ENCODE data around the gene PLA2G4A.

PLA2G4A gene

DNA sequence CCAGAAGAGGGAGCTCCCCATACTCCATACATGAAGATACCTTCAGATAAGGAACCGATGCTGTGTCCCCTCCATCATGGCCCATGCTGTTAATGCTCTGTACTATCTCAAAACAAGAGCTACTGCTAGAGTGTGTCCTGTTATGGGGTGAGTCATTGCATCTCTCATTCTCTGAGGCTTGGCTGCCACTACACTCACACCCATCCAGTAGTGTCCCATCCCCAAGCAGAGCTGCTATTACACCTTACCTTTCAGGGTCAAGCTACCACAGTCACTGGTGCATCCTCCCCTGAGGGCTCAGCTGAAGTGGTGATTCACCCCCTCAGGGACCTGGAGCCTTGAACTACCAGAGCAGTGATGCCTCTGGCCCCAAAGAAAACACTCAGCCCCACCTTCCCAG lies 198.5 kb downstream of the PLA2G4A start:
- DNase-seq (ENCODE audit: low spot score): no peak

DNA sequence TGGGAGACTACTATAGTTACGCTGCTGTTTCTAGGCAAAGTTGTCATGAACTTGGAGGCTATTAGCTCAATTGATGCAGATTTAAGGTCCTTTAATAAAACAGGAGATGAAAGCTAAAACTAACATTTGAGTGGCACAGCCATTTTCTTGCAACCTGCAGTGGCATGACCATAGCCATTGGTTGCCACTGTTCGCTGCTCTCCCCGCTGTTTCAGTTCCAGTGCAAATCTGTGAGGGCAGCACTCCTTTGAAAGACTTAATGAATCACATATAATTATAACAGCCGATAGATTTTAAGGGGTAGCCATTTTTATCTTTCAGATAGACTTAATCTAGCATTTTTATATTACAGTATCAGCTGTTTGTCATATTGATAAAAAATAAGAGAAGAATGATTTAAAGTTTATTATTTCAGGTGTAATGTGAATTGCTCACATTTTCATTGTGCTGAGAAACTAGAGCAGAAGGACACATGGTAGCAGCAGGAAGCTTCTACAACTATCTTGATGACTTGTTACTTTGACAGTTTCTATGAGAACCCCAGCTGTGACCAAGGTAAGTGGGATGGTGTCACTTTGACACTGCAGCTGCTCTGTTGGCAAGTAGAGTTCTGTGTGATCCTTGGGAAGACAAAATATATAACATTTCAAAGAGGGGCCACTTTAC lies 203.7 kb downstream of the PLA2G4A start:
- no peak for DNase-seq (ENCODE audit: low spot score)

DNA sequence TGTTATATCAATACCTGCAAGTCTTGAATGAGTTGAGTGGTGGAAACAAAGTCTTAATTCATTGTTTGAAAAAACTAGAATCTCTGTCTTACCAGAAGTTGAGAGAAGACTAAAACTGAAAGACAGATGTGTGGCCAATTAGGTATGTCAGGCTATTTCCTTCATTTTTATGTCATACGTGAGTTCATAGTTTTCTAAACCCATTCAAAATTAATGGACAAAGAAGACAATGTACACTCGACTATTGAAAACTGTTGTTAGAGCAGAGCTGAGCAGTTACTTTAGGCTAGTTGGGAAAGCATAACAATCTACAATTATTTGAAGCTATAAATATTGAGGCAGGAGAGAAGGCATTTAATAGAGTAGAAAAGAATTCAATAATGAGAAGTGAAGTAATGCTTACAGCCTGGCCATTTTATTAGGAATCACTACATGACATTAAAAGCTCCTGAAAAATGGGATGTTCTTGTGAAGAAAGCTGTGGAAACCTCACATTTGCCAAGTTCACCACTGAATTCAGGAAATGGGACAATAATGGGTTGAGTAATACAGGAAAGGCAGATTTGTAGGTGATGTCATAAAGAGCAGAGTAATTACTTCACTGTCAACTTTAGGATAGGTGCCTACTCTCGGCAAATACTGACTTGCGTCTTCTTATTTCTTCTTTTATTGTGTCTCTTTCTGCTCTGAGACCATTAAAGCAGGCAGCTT lies 204.4 kb downstream of the PLA2G4A start:
- DNase-seq (ENCODE audit: low spot score): no peak

DNA sequence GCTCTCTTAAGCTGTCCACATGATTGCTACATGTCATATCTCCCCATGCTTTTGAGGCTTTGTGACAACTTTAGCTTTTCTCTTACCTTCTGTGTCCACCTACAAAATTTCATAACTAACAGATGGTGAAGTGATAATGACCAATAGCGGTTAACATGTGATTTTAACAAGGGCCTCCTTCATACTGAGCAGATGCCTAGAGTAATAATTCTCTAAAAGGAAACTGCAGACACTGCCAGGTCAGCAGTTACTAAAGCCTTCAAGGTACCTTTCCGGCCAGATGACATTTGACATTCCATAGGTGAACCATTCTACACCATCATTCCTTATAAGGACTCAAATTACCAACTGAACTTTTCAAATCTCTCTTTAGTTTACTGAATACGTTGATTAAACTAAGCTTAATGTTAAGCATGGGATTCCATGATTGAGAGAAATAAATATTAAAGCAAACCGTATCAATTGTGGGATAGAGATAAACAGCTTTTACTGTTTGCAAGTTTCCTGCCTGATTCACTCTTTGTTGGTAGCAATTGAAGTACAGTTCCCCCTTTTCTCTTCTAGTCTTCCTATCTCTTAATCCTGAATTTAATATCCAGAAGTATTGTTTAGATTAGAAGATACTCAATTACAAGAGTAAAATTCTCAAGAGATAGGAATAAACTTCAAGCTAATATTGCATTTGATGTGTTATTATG lies 205.1 kb downstream of the PLA2G4A start:
- no peak for DNase-seq (ENCODE audit: low spot score)

DNA sequence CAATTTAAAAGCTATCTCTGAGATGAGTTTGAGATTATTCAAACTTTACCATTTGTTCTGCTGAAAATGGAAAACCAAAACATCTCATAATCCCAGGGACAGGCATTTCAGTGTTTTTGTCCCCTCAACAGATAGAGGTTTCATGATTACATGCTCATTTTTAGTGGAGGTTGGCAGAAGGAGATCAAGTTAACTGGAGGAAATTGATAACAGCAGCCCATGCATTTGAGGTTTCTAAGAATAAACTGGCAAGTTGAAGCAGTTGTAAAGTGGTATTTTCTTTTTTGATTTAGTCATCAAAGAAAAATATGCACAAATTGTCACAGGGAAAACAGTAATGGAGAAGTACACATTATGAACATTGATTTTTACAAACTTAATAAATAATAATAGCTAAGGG lies 205.8 kb downstream of the PLA2G4A start:
- DNase-seq (ENCODE audit: low spot score): no peak

DNA sequence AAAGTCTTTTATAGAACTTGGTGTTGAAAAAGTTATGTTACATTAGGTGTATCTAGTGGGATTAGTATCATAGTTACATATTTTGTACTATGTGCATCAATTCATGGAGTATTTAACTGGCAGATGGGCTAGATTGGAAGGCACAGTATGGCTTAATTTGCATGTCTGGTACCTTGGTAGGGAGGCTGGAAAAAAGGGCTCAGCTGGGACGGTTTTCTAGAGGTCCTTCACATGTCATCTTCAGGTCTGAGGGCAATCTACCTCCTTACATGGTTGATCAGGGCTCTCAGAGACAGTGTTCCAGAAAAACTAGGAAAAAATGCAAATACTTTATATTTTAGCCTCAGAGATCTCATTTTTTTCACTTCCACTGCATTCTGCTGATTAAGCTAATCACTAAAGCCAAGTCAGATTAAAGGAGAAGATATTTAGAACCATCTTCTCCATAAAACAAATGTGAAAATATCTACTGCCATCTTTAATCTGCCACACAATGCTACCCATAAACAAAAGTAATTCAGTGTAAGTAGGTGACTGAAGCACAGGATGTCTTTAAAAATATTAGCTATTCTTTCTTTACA lies 209.3 kb downstream of the PLA2G4A start:
- DNase-seq (ENCODE audit: low spot score): no peak
